ENCODE data around the gene VDAC2.

The VDAC2 gene

DNA sequence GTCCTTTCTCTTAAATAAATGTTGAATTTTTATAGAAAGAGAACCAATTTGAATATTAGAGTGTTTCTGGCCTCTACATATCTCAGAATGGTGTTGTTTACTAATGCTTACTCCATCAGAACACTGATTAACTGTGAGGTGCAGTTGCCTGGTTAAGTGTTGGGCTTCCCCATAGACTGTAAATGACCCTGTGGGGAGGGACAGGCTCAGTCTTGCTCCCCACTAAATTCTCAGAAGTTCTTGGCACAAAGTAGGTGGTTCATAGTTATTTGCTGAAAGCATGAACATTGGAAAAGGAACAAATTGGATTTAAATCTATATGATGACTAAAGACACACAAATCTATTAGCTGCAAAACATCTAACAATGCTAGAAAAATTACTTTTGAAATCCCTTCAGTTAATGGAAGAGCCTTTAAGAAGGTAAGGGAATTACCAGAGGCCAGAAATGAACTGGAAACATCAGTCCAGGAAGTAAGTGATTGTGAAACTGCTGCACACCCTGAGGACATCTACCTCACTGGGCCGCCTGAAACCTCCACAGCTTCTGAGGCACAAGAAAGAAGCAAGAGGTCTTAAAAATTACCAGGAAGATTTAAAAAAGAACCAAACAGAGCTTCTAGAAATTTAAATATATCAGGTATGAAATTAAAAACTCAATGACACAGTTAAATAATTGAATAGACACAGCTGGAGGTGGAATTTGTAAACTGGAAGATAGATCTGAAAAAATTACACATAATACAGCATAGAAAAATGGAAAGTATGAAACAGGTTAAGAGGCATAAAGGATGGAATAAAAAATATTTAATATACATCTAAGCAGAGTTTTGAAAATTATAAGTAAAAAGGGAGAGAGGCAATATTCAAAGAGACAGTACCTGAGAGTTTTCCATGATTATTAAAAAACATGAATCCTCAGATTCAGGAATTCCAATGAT is 43.0 kb downstream of the VDAC2 start:
- no peak for DNase-seq (ENCODE audit: low read depth)

DNA sequence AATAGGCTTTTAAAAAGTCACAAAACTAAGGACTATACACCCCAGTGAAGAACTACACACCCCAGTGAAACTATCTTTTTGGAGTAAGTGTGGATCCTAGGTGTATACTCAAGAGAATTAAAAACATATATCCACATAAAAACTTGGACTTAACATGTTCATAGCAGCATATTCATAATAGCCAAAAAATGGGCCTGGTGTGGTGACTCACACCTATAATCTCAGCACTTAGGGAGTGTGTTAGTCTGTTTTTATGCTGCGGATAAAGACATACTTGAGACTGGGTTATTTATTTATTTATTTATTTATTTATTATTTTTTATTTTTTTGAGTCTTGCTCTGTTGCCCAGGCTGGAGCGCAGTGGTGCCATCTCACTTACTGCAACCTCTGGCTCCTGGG is 44.1 kb downstream of the VDAC2 start:
- DNase-seq (ENCODE audit: low read depth) = no peak

DNA sequence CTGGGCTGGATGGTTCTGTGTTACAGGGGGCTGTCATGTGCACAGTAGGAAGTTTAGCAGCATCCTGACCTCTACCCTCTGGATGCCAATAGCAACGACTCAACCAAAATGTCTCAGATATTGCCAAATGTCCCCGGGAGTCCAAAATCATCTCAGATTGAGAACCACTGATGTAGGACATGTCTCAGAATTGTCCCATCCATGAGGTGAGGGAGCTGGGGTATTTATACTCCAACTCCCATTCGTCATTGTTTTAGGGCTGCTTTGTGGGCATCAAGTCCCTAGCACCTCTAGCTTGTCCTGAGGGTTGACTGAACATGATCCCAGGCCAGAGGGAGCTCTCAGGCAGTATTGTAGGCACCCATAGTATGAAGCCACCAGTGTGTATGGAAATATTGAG is 50.4 kb downstream of the VDAC2 start:
- no peak for DNase-seq (ENCODE audit: low read depth)

DNA sequence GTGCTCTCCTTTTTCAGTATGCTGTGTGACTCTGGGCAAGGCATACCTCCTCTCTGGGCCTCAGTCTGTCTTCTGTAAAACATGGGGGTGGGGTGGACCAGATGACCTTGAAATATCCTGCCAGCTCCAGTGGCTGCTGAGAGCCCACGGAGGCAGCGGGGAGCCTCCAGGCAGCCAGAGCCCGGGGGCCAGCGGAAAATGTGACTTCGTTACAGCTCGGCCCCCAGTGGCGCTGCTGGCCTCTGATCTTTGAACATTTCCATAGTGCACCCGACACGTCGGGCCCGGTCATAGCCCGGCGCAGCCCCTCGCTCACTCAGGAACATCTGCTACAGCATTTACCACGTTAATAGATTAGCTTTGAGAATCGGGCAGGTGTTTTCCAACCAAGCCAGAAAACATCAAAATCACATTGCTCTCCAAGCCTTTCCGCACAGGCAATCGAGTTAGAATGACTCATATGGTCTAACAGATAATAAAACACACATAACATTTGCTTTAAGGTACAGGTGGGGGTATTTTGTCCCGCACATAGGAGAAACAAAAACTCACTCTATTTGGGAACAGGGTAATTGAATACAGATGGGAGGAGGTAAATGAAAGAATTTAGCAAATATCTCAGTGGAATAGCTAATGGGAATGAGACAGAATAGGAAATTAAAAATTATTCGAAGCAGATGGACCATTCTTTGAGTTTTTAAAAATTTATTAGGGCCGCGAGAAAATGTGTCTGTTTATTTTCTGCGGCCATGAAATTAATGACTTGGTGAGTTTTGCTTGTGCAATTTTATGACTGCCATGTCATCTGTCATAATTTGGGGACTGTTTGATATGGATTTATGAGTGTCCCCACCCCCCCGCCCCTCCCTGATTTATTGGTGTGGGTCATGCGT is 51.5 kb downstream of the VDAC2 start:
- DNase-seq (ENCODE audit: low read depth) = no peak

DNA sequence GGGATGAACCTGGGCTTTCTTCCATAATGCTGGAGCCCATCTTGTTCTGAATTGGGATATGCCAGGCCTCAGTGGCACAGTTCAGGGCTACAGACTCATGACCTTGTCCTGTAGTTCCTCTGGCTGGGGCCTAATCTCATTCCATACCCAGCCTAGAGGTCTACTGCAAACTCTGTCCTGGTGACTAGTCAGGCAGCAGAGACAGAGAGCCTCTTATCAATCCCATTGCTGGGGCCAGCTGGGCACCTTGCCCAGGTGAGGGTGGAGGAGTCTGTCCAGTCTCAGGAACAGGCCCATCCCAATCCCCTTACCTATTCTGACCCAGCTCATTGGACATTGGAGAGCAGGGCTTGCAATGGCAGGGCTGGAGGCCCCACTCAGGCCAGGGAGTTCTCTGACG is 53.2 kb downstream of the VDAC2 start:
- DNase-seq (ENCODE audit: low read depth) = no peak

- DNase-seq (ENCODE audit: low read depth) = no peak
These were observed 55.3 kb downstream of the VDAC2 start for GRCh38 chr10:75265856-75266255.

DNA sequence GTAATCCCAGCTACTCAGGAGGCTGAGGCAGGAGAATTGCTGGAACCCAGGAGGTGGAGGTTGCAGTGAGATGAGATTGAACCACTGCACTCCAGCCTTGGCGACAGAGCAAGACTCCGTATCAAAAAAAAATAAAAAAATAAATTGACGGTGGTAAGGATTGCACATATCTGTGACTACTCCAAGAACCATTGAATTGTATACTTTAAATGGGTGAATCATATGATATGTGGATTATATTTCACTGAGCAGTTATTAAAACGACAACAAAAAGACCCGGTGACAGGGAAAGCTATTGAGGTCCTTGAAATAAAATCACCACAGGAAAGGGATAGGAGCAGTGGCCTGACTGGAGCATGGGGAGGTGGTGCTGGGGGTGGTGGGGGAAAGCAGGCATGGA is 56.3 kb downstream of the VDAC2 start:
- DNase-seq (ENCODE audit: low read depth) = no peak

DNA sequence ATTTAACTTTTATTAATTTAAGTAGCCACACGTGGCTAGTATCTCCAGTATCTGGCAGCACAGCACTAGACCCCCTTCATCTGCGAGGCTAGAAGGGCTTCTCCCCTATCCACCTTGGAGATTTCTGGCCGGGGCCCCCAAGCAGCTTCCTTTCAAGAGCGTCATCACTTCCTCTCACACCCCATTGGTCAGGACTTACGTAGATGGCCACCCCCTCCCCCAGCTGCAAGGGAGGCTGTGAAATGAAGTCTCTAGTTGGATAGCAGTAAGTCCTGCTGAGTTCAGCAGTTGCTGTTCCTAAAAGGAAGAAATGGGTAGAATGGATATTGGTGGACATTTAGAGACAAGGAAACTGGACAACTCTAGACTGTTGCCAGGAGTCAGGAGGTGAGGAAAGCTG is 59.0 kb downstream of the VDAC2 start:
- DNase-seq (ENCODE audit: low read depth) = no peak

GRCh38 chr10:75272094-75272493 is 61.5 kb downstream of the VDAC2 start:
- no peak for DNase-seq (ENCODE audit: low read depth)

DNA sequence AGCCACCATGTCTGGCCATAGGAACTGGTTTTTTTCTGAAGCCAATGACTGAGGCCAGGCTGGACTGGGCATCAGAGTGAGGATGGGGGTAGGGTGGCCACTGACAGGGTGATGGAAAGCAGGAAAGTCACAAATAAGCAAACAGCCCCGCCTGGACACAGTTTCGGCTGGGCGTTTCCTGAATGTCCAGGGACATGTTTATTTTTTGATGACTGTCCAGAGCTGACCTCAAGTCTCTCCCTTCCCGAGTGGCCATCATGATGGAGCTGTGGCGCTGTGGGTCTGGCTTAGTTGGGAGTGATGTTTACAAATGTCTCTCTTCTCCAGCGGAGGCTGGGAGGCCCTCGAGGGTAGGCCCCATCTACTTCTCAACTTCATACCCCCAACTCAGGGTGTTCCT is 62.3 kb downstream of the VDAC2 start:
- DNase-seq (ENCODE audit: low read depth) = no peak

DNA sequence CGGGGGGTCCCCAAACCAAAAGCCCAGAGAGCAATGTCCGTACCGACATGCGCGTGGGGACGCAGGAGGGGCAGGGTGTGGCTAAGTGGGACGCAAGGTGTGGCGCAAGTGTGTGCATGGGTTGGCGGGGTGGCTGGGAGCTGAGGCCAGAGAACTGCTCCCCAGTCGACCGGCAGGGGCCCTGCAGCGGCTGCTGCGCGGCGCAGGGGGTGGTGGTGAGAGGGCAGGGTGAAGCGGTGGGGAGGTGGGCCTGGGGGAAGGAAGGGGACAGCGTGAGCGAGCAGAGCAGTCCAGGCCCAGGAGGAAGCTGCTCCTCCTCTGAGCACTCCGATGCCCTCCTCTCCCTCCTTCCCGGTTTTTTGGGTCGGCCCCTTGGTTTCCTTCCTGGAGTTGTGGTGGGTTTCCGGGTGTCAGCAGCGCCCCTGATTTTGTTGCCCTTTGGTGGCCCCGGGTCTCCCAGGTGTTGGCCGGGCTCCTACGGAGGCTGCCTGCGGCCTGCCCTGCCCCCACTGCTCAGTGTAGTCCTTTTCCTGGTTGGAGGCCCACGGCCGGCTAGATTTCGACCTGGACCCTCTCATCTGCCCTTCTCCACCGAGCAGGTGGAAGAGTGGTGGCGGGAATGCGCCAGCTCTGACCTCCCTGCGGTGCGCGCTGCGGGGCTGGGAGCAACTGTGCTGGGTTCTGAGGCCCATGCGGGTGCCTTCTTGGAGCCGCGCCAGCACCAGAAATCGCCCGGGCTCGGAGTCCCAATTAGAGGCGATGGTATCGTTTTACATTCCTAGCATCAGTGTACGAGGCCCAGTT is 65.7 kb downstream of the VDAC2 start:
- no peak for DNase-seq (ENCODE audit: low read depth)

GRCh38 chr10:75280236-75280635 is 69.6 kb downstream of the VDAC2 start:
- DNase-seq (ENCODE audit: low read depth) = no peak

Data from non-pigmented ciliary epithelial cell (primary cell).